ENCODE measurements around the gene FNDC3B. TPM values are rescaled to one million over a fixed set of nuclear protein-coding genes. Genes with fewer than 3 reads are reported as not detected.

FNDC3B gene
- total RNA-seq, 1 donor from 2014 or later, result 24.7 TPM

- Mint-ChIP-seq H3K27me3 (ENCODE audit: low read depth) (no peaks in the 10 kb centered on the region), H3K4me1 (ENCODE audit: low read depth) (peaks cover 7% of the 10 kb centered on the region), H3K9me3 (no peaks in the 10 kb centered on the region), H3K4me3 (ENCODE audit: low read depth) (no peak overlapping the region), H3K36me3 (ENCODE audit: low read depth) (no peaks in the 10 kb centered on the region), H3K27ac (no peak overlapping the region)
- intact Hi-C loops (cut with micrococcal nuclease), result no loop called here
- no peak for DNase-seq (ENCODE audit: low spot score)
Measured at GRCh38 chr3:172188511-172188910, 149.1 kb downstream of the FNDC3B start.

DNA sequence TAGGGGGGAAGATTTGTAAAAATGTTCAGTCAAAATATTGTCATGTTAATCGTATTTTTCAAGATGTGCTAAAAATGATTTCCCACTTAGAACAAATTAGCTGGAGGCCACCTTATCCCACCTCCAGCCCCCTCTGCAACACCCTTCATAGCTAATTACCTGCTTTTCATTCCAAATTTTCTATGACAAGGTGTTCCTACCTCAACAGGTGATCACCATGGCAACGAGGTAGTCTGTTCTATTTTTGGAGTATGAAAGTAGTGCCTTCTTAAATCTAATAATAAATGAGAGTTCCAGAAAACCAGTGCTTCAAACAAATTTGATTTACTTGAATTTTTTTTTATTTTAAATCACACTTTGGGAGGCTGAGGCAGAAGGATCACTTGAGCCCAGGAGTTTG is 149.8 kb downstream of the FNDC3B start:
- Mint-ChIP-seq H3K27ac (no peak overlapping the region), H3K27me3 (ENCODE audit: low read depth) (no peaks in the 10 kb centered on the region), H3K4me3 (ENCODE audit: low read depth) (no peak overlapping the region), H3K4me1 (ENCODE audit: low read depth) (peaks cover 3% of the 10 kb centered on the region), H3K36me3 (ENCODE audit: low read depth) (no peaks in the 10 kb centered on the region), H3K9me3 (no peaks in the 10 kb centered on the region)
- intact Hi-C loops (cut with micrococcal nuclease), result no loop called here
- DNase-seq (ENCODE audit: low spot score), result no peak

DNA sequence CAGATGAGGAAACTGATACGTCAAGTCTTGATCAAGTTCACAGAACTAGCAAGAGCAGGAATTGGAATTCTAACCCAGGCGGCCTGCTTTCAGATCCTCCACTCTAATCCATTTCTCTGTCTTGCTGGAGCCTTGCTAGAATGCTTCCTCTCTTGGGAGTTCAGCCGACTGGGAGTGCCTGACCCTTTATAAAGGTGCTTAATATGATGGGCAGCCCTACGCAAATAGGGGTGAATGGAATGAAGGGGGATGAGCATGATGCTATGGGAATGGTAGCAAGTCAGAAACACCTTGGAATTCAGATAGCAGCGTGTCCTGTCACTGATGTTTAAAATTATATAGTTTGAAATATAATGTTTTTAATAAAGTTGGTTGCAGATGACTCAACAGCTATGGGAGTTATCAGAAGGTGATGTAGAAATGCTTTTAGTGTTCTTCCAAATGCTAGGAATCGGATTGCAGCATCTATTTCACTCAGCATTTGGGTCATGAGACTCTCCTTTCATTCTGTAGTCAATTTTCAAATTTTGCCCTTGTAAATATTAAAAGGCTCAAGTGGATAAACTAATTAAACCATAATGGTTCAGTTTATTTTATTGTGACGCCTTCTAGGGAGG is 150.7 kb downstream of the FNDC3B start:
- Mint-ChIP-seq H3K27me3 (ENCODE audit: low read depth) (no peaks in the 10 kb centered on the region), H3K4me3 (ENCODE audit: low read depth) (no peak overlapping the region), H3K4me1 (ENCODE audit: low read depth) (no peaks in the 10 kb centered on the region), H3K27ac (no peak overlapping the region), H3K9me3 (no peaks in the 10 kb centered on the region), H3K36me3 (ENCODE audit: low read depth) (no peaks in the 10 kb centered on the region)
- intact Hi-C loops (cut with micrococcal nuclease), result no loop called here
- DNase-seq (ENCODE audit: low spot score), result no peak

DNA sequence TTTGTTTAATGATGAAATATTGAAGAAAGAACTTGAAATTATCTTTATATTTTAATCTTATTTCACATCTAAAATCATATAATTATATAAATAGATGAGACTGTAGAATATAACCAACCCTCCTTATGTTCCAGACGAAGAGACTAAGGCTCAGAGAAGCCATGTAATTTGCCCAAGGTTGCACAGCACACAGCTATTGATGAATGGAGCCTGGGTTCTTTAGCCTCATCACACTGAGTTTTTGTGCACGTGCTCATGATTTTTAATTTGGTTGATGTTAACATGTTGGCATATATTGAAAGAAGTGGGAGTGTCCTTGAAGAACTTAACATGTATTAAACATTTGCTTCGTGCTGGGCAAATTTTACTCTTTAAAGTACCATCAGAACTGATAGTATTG is 151.6 kb downstream of the FNDC3B start:
- intact Hi-C loops (cut with micrococcal nuclease), result no loop called here
- no peaks in the 10 kb centered on the region for H3K4me1 Mint-ChIP-seq (ENCODE audit: low read depth)
- no peak for DNase-seq (ENCODE audit: low spot score)
- H3K36me3 Mint-ChIP-seq (ENCODE audit: low read depth), result no peaks in the 10 kb centered on the region
- H3K4me3 Mint-ChIP-seq (ENCODE audit: low read depth), result no peak overlapping the region
- H3K27ac Mint-ChIP-seq, result no peak overlapping the region
- no peaks in the 10 kb centered on the region for H3K27me3 Mint-ChIP-seq (ENCODE audit: low read depth)
- H3K9me3 Mint-ChIP-seq, result no peaks in the 10 kb centered on the region

DNA sequence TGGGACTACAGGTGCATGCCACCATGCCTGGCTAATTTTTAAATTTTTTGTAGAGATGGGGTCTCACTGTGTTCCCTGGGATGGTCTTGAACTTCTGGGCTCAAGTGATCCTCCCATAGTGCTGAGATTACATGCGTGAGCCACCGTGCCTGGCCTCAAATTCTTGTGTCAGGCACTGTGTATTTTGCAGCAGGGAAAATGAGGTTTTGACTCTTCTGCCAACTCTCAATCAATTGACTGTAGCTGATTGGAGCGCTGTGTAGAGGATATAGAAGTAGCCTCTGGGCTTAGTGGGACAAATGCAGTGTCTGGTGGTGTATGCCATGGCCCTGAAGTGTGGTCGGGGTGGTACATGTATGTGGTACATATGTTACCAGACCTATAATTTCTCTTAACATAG is 152.3 kb downstream of the FNDC3B start:
- Mint-ChIP-seq H3K9me3 (no peaks in the 10 kb centered on the region), H3K27ac (no peak overlapping the region), H3K27me3 (ENCODE audit: low read depth) (no peaks in the 10 kb centered on the region), H3K4me1 (ENCODE audit: low read depth) (no peaks in the 10 kb centered on the region), H3K36me3 (ENCODE audit: low read depth) (no peaks in the 10 kb centered on the region), H3K4me3 (ENCODE audit: low read depth) (no peak overlapping the region)
- DNase-seq (ENCODE audit: low spot score), result no peak
- intact Hi-C loops (cut with micrococcal nuclease), result no loop called here

DNA sequence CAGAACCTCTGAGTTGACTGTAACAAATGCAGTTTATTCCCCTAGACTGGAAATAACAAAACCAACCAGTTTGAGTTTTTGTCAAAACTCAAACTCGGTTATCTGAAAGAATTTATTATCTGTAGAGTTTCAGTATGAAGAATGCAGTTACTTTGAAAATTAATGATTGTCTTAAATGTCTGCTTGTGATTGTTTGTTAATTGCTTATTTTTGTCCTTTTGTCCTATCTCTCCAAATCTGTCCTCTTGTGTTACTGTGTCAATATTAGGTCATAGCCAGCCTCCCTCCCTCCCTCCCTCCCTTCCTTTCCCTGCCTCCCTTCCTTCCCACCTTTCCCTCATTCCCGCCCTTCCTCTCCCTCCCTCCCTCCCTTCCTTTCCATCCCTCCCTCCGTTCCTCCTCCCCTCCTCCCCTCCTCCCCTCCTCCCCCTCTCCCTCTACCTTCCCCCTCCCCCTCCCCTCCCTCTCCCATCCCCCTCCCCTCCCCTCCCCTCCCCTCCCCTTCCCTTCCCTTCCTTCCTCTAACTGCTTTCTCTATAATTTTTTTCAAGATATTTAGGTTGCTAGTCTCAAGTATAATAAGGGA is 153.5 kb downstream of the FNDC3B start:
- no peaks in the 10 kb centered on the region for H3K4me1 Mint-ChIP-seq (ENCODE audit: low read depth)
- no peaks in the 10 kb centered on the region for H3K27me3 Mint-ChIP-seq (ENCODE audit: low read depth)
- no peaks in the 10 kb centered on the region for H3K9me3 Mint-ChIP-seq
- H3K27ac Mint-ChIP-seq, result no peak overlapping the region
- no peak for DNase-seq (ENCODE audit: low spot score)
- no peak overlapping the region for H3K4me3 Mint-ChIP-seq (ENCODE audit: low read depth)
- intact Hi-C loops (cut with micrococcal nuclease), result no loop called here
- H3K36me3 Mint-ChIP-seq (ENCODE audit: low read depth), result no peaks in the 10 kb centered on the region

- Mint-ChIP-seq H3K36me3 (ENCODE audit: low read depth) (peaks cover 1% of the 10 kb centered on the region), H3K9me3 (peaks cover 1% of the 10 kb centered on the region), H3K4me3 (ENCODE audit: low read depth) (no peak overlapping the region), H3K4me1 (ENCODE audit: low read depth) (no peaks in the 10 kb centered on the region), H3K27ac (no peak overlapping the region), H3K27me3 (ENCODE audit: low read depth) (no peaks in the 10 kb centered on the region)
- no peak for DNase-seq (ENCODE audit: low spot score)
- intact Hi-C loops (cut with micrococcal nuclease), result no loop called here
Measured at GRCh38 chr3:172193436-172193835, 154.1 kb downstream of the FNDC3B start.

GRCh38 chr3:172194702-172195406 is 155.5 kb downstream of the FNDC3B start:
- H3K27me3 Mint-ChIP-seq (ENCODE audit: low read depth), result no peaks in the 10 kb centered on the region
- H3K27ac Mint-ChIP-seq, result no peak overlapping the region

DNA sequence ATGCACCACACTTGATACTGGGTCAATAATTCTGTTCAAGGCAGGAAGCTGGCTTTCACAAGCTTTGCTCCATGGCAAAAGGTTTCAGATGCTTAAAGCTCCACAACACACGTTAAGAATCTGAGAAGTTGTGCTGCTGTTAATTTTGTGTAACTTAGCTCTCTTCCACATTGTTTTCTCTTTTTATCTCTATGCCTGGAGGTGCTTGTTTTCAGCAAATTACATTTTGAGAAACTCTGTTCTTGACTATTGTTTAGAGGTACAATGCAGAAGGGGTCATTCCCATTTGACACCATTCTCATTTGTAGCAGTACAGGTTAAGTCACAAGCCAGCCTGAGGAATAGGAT is 156.0 kb downstream of the FNDC3B start:
- no peaks in the 10 kb centered on the region for H3K27me3 Mint-ChIP-seq (ENCODE audit: low read depth)
- peaks cover 11% of the 10 kb centered on the region for H3K9me3 Mint-ChIP-seq
- peaks cover 11% of the 10 kb centered on the region for H3K36me3 Mint-ChIP-seq (ENCODE audit: low read depth)
- H3K4me3 Mint-ChIP-seq (ENCODE audit: low read depth), result no peak overlapping the region
- intact Hi-C loops (cut with micrococcal nuclease), result no loop called here
- H3K4me1 Mint-ChIP-seq (ENCODE audit: low read depth), result peaks cover 3% of the 10 kb centered on the region
- DNase-seq (ENCODE audit: low spot score), result no peak
- no peak overlapping the region for H3K27ac Mint-ChIP-seq

More at GRCh38 chr3:172194702-172195406, 155.5 kb downstream of the FNDC3B start:
- Mint-ChIP-seq H3K4me1 (ENCODE audit: low read depth) (peaks cover 1% of the 10 kb centered on the region), H3K9me3 (peaks cover 9% of the 10 kb centered on the region), H3K36me3 (ENCODE audit: low read depth) (peaks cover 8% of the 10 kb centered on the region), H3K4me3 (ENCODE audit: low read depth) (no peak overlapping the region)
- DNase-seq (ENCODE audit: low spot score), result no peak
- intact Hi-C loops (cut with micrococcal nuclease), result no loop called here

GRCh38 chr3:172197344-172197743 is 158.0 kb downstream of the FNDC3B start:
- Mint-ChIP-seq H3K9me3 (peaks cover 11% of the 10 kb centered on the region), H3K27ac (no peak overlapping the region), H3K4me3 (ENCODE audit: low read depth) (no peak overlapping the region), H3K4me1 (ENCODE audit: low read depth) (peaks cover 5% of the 10 kb centered on the region), H3K36me3 (ENCODE audit: low read depth) (peaks cover 13% of the 10 kb centered on the region), H3K27me3 (ENCODE audit: low read depth) (no peaks in the 10 kb centered on the region)
- intact Hi-C loops (cut with micrococcal nuclease), result no loop called here
- no peak for DNase-seq (ENCODE audit: low spot score)

GRCh38 chr3:172198428-172198827 is 159.1 kb downstream of the FNDC3B start:
- Mint-ChIP-seq H3K9me3 (peaks cover 11% of the 10 kb centered on the region), H3K27me3 (ENCODE audit: low read depth) (no peaks in the 10 kb centered on the region), H3K36me3 (ENCODE audit: low read depth) (peaks cover 14% of the 10 kb centered on the region), H3K27ac (no peak overlapping the region), H3K4me3 (ENCODE audit: low read depth) (no peak overlapping the region), H3K4me1 (ENCODE audit: low read depth) (peaks cover 15% of the 10 kb centered on the region)
- no peak for DNase-seq (ENCODE audit: low spot score)
- intact Hi-C loops (cut with micrococcal nuclease), result no loop called here

DNA sequence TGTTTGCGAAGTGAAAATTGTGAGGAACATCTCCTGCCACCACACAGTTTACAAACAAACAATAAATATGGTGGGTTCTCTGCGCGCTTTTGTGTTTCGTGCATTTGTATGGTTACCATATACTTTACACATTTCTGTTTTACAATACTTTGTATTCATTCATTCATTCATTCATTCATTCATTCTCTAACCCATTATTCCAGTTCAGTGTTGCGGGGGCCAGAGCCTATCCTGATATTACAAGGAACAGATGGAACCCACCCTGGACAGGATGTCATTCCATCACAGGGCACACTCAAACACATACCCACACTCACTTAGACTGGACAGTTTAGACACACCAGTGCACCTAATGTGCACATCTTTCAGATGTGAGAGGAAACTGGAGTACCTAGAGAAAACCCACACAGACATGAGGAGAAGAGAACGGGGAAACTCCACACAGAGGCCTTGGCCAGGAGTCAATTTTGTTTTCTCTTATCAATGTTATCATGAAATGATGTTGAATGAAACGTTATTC is 160.5 kb downstream of the FNDC3B start:
- DNase-seq (ENCODE audit: low spot score), result no peak
- Mint-ChIP-seq H3K4me3 (ENCODE audit: low read depth) (no peak overlapping the region), H3K9me3 (peaks cover 20% of the 10 kb centered on the region), H3K4me1 (ENCODE audit: low read depth) (peaks cover 26% of the 10 kb centered on the region), H3K27me3 (ENCODE audit: low read depth) (no peaks in the 10 kb centered on the region), H3K27ac (no peak overlapping the region), H3K36me3 (ENCODE audit: low read depth) (peaks cover 22% of the 10 kb centered on the region)
- intact Hi-C loops (cut with micrococcal nuclease), result no loop called here

- peaks cover 35% of the 10 kb centered on the region for H3K36me3 Mint-ChIP-seq (ENCODE audit: low read depth)
- peaks cover 33% of the 10 kb centered on the region for H3K9me3 Mint-ChIP-seq
- no peak for DNase-seq (ENCODE audit: low spot score)
- H3K4me1 Mint-ChIP-seq (ENCODE audit: low read depth), result peaks cover 26% of the 10 kb centered on the region
- intact Hi-C loops (cut with micrococcal nuclease), result no loop called here
- H3K27ac Mint-ChIP-seq, result no peak overlapping the region
- H3K27me3 Mint-ChIP-seq (ENCODE audit: low read depth), result no peaks in the 10 kb centered on the region
- H3K4me3 Mint-ChIP-seq (ENCODE audit: low read depth), result no peak overlapping the region
Measured at GRCh38 chr3:172201136-172201869, 161.9 kb downstream of the FNDC3B start.
